LoVo (cell line): ENCODE data around the gene FAT2.
"Not testable (repeated sequence)": the region's sequence is repeated elsewhere in the genome, so short reads cannot be mapped to it uniquely, and the experiment has no call there.

Experiments
- DNase-seq: peaks from one replicate; pipeline ENCODE4 v3.0.0-alpha.2; 2016; ENCODE audit warnings: low spot score

Gene FAT2

GRCh38 chr5:151580858-151581257 lies 10.3 kb downstream of the FAT2 start:
- no peak for DNase-seq

- DNase-seq = no peak
These were observed 10.9 kb downstream of the FAT2 start for GRCh38 chr5:151580239-151580638.

- DNase-seq = not testable (repeated sequence)
These were observed 12.0 kb downstream of the FAT2 start for GRCh38 chr5:151579146-151579545.

GRCh38 chr5:151578326-151579025 lies 12.7 kb downstream of the FAT2 start:
- no peak for DNase-seq

GRCh38 chr5:151577566-151577965 lies 13.6 kb downstream of the FAT2 start:
- no peak for DNase-seq

GRCh38 chr5:151574444-151574996 lies 16.6 kb downstream of the FAT2 start:
- DNase-seq = no peak

GRCh38 chr5:151572657-151573368 lies 18.3 kb downstream of the FAT2 start:
- DNase-seq = no peak

GRCh38 chr5:151571270-151572173 lies 19.6 kb downstream of the FAT2 start:
- no peak for DNase-seq

- peak; percentile 52 for DNase-seq
These were observed 20.4 kb downstream of the FAT2 start for GRCh38 chr5:151570512-151571269.

GRCh38 chr5:151570058-151570457 lies 21.1 kb downstream of the FAT2 start:
- peak; percentile 18 for DNase-seq

GRCh38 chr5:151569132-151570046 lies 21.7 kb downstream of the FAT2 start:
- no peak for DNase-seq

GRCh38 chr5:151568036-151568435 lies 23.1 kb downstream of the FAT2 start:
- no peak for DNase-seq

- no peak for DNase-seq
These were observed 25.2 kb downstream of the FAT2 start for GRCh38 chr5:151565971-151566370.

- no peak for DNase-seq
These were observed 29.0 kb downstream of the FAT2 start for GRCh38 chr5:151562019-151562707.

- no peak for DNase-seq
These were observed 33.2 kb downstream of the FAT2 start for GRCh38 chr5:151557951-151558350.

- DNase-seq = no peak
These were observed 33.7 kb downstream of the FAT2 start for GRCh38 chr5:151557466-151557865.

- DNase-seq = no peak
These were observed 34.3 kb downstream of the FAT2 start for GRCh38 chr5:151556806-151557205.

GRCh38 chr5:151555760-151556576 lies 35.2 kb downstream of the FAT2 start:
- no peak for DNase-seq

- DNase-seq = no peak
These were observed 37.4 kb downstream of the FAT2 start for GRCh38 chr5:151553695-151554094.
